ENCODE results near the gene ADM5.

- TF ChIP-seq CTCF (IDR thresholded peaks at IDR 0.05), result no peak
- no peak for TF ChIP-seq POLR2AphosphoS5 (IDR thresholded peaks at IDR 0.05)
Measured at GRCh38 chr19:49713236-49713845, 23.9 kb downstream of the ADM5 start.
